Skin epidermis (tissue), 12 donors: Measurements from ENCODE around the gene TBCK.
"Not testable (repeated sequence)": the region's sequence is repeated elsewhere in the genome, so short reads cannot be mapped to it uniquely, and the experiment has no call there.

Source experiments
- H3K27ac ChIP-seq, 21 experiments: fragments of 200-600 bp; sonication (generic) in 11 of 21; one replicate each; pipeline ENCODE4 v1.5.0; 2020; ENCODE audit warnings: mild to moderate bottlenecking in 3 of 21, inconsistent platforms in 2 of 21, moderate library complexity in 2 of 21
- H3K4me3 ChIP-seq, 7 experiments: fragments of 200-600 bp; sonication (generic) in 2 of 7; one replicate each; pipeline ENCODE4 v1.5.0; 2020; ENCODE audit warnings: inconsistent platforms in 2 of 7, mild to moderate bottlenecking in 2 of 7, moderate library complexity in 1 of 7

TBCK gene

DNA sequence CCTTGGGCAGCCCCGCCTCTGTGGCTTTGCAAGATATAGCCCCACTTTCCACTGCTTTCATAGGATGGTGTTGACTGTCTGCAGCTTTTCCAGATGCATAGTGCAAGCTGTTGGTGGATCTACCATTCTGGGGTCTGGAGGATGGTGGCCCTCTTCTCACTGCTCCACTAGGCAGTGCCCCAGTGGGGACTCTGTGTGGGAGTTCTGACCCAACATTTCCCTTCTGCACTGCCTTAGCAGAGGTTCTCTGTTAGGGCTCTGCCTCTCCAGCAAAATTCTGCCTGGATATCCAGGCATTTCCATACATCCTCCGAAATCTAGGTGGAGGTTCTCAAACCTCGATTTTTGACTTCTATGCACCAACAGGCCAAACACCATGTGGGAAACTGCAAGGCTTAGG is 153.7 kb downstream of the TBCK start:
- H3K4me3 ChIP-seq: no peak overlapping the region
- no peak overlapping the region for H3K27ac ChIP-seq

DNA sequence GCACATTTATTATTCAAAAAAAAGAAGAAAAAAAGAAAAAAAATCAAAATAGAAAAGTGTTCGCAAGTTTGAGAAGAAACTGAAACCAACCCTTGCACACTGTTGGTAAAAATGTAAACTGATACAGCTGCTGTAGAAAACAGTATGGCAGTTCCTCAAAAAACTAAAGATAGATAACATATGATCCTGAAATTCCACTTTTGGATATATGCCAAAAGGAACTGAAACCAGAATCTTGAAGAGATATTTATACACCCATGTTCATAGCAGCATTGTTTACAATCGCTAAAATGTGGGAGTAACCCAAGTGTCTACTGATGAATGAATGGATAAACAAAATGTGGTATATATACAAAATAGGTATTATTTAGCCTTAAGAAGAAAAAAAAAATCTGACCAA is 155.4 kb downstream of the TBCK start:
- H3K4me3 ChIP-seq: no peak overlapping the region

DNA sequence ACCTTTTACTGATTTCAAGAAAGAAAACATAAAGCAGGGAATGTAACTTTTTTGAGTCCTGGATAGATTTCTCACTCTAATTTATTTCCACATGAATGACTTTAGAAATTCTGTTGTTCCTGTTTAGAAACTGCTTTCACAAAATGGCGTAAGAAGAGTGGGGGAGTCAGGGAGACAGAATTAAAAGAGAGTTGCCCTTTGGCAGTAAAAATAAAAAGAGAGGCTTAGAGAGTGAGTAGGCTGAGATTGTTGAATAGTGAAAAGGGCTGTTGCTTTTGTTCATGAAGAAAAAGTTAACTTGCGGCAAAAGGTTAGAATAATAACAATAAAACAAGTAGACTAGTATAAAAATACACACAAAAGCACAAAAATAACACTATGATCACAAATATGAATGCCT is 166.1 kb downstream of the TBCK start:
- H3K4me3 ChIP-seq: no peak overlapping the region
- no peak overlapping the region for H3K27ac ChIP-seq

More for the DNA sequence above, 155.4 kb downstream of the TBCK start:
- H3K27ac ChIP-seq: no peak overlapping the region

DNA sequence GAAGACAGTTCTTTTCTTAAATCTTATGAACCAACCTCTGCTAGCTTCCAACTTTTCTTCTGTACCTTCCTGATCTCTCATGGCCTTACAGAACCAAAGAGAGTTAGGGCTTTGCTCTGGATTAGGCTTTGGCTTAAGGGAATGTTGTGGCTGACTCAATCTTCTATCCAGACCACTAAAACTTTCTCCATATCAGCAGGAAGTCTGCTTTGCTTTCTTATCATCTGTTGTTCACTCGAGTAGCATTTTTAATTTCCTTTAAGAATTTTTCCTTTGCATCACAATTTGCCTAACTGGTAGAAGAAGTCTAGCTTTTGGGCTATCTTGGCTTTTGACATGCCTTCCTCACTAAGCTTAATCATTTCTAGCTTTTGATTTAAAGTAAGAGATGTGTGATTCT is 167.0 kb downstream of the TBCK start:
- H3K4me3 ChIP-seq: no peak overlapping the region
- no peak overlapping the region for H3K27ac ChIP-seq

DNA sequence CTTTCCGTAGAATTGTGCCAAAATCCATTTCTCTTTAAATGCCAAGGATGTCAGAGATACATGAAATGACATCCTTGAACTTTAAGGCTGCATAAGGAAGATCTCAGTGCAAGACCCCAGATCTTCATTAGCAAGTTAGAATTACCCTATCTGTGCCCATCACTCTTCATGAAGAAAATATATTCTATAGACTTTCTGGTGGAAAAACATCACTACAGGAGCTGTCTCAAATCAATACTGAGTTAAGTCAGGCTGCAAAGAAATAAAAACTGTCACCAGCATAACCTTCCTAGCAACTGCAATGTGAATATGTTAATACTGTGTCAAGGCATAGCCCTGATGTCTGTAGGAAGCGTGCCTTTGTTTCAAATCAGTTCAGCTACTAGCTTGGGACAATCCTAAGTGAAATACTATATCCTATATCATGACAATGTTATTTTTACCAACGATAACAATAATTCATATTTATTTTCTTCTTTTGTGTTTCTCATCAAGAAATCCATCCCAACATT is 173.3 kb downstream of the TBCK start:
- no peak overlapping the region for H3K4me3 ChIP-seq
- no peak overlapping the region for H3K27ac ChIP-seq

DNA sequence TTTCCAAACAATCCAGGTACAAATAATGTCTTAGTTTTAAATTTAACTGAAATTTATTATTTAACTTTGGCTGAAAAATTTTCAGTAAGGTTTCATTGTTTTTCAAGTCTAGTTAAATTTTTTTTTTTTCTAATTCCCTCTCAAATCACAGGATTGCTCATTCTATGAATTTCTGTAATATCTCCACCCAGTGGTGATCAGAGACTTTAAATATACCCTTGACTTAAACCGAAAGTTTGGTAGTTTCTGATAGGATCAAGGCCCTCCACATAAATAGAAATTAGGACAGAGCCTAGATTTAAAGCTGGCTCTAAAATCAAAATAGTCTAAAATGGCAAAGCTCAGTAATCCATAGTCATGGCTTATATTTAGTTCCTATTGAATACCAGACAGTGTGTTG is 175.4 kb downstream of the TBCK start:
- no peak overlapping the region for H3K4me3 ChIP-seq
- H3K27ac ChIP-seq: no peak overlapping the region

DNA sequence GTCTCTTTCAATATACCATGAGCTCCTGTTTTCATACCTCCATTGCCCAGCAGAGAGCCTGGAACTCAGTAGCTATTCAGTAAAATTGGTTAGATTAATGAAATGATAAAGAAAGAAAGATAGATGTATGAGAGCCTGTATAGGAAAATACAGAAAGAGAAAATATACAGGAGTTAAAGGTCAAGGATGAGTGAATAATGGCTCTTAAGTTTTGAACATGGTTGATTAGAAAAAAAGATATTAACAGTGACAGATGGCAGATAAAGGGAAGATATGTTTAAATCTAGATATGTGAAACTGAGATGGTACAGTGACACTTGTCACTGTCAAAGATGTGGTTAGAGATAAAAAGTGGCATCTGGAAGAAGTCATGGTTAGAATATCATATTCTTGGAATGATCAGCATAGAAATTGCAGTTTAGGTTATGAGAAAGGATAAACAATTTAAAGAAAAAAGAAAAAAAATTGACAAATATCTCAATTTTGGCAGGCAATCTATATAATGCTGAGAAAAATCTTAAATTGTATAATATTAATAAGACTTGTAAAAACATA is 179.2 kb downstream of the TBCK start:
- Histone ChIP-seq H3K27ac (no peak overlapping the region), H3K4me3 (no peak overlapping the region)

DNA sequence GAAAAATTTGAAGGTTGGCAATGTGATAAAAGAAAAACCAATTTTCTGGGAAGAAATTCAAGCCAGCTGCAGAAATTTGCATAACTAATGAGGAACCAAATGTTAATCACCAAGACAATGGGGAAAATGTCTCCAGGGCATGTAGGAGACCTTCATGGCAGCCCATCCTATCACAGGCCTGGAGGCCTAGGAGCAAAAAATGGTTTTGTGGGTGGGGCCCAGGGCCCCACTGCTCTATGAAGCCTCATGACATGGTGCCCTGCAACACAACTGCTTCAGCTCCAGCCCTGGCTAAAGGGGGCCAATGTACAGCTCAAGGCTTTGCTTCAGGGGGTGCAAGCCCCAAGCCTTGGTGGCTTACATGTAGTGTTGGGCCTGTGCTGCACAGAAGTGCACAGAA is 184.0 kb downstream of the TBCK start:
- H3K4me3 ChIP-seq: no peak overlapping the region
- no peak overlapping the region for H3K27ac ChIP-seq

DNA sequence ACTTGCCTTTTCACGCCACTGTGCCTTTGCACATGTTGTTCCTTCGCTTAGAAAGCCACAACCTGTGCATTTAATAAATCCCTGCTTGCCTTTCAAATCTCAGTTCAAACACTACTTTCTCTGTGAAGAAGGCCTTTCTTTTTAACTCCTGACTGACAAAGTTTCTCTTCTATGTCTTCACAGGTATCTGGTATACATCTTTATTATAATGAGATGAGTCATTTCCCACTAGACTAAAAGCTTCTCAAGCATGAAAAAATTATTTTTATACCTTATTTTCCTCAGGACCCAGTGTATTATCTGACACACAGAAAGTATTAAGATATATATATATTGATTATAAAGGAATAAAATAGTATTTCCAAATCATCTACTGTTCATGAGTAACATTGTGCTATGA is 189.9 kb downstream of the TBCK start:
- Histone ChIP-seq H3K4me3 (no peak overlapping the region), H3K27ac (no peak overlapping the region)

DNA sequence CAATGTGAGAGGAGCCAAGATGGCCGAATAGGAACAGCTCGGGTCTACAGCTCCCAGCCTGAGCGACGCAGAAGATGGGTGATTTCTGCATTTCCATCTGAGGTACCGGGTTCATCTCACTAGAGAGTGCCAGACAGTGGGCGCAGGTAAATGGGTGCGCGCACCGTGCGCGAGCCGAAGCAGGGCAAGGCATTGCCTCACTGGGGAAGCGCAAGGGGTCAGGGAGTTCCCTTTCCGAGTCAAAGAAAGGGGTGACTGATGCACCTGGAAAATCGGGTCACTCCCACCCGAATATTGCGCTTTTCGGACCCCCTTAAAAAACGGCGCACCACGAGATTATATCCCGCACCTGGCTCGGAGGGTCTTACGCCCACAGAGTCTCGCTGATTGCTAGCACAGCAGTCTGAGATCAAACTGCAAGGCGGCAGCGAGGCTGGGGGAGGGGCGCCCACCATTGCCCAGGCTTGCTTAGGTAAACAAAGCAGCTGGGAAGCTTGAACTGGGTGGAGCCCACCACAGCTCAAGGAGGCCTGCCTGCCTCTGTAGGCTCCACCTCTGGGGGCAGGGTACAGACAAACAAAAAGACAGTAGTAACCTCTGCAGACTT is 196.0 kb downstream of the TBCK start:
- H3K4me3 ChIP-seq, H3K27ac ChIP-seq: not testable (repeated sequence)

DNA sequence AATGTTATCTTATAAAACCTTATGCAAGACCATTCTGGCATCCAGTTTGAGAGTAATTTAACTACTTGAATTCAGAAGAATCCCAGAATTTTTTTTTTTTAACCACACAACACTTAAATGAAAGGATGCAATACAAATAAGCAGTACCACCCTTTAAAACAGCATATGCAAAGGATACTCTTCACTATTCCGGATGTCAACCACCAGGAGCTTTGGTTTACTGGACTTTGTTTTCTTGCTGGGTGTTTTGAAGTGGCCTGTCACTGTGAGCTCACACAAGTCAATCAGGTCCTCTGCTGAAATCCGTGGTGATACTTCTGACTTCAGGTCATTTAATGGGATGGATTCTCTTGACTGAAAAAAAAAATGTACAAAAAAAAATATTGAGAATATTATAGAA is 200.0 kb downstream of the TBCK start:
- Histone ChIP-seq H3K27ac (no peak overlapping the region), H3K4me3 (no peak overlapping the region)

DNA sequence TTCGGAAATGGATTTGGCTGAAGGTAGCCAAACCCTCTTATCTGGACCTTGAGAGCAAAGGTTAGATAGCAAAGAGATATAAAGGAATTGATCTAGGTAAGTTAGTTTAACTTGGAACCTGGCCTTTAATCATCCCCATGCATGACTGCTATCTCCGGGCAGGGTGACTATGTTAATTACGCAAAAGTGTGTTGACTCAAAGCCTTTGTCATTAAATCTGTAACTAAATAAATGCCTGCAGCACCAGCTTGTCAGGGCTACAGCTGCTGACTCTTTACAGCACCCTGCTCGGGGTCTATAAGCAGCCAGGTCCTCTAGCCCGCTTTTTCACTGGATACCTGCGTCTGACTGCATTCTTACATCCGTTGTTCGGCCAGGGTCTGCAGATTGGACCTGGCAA is 201.7 kb downstream of the TBCK start:
- H3K27ac ChIP-seq: no peak overlapping the region

DNA sequence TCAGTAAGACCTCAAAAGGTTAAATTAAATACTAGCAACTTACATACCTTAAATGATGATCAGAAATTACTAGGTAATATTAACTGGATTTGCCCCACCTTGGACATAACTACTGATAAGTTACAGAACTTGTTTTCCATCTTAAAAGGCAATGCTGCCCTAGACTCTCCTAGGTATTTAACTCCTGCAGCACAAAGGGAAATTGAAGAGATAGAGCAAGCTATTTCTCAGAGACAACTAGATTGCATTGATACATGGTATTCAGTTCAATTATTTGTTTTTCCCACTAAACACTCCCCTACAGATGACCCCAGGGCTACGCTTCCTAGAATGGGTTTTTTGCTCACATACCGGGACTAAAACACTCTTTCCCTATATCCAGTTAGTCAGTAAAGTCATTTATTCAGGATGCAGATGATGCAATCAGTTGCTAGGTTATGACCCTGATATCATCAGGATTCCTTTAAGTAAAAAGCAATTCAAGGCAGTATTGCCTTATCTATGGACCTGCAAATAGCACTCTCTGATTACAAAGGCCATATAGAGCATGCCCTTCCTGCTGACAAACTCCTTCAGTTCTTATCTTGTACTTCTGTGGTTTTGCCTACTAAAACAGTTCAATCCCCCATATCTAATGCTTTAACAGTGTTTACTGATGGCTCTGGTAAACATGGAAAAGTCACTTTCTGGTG is 204.1 kb downstream of the TBCK start:
- H3K4me3 ChIP-seq, H3K27ac ChIP-seq: not testable (repeated sequence)

More for the DNA sequence above, 201.7 kb downstream of the TBCK start:
- H3K4me3 ChIP-seq: no peak overlapping the region

DNA sequence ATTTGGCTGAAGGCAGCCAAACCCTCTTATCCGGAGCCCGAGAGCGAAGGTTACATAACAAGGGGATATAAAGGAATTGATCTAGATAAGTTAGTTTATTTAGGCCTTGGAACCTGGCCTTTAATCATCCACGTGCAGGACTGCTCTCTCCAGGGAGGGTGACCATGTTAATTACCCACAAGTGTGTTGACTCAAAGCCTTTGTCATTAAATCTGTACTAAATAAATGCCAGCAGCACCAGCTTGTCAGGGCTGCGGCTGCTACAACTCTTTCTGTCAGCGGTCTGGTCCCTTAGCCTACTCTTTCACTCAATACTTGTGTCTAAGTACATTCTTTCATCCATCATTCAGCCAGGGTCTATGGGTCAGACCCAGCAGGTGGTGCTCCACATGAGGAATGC is 206.1 kb downstream of the TBCK start:
- H3K4me3 ChIP-seq: no peak overlapping the region

DNA sequence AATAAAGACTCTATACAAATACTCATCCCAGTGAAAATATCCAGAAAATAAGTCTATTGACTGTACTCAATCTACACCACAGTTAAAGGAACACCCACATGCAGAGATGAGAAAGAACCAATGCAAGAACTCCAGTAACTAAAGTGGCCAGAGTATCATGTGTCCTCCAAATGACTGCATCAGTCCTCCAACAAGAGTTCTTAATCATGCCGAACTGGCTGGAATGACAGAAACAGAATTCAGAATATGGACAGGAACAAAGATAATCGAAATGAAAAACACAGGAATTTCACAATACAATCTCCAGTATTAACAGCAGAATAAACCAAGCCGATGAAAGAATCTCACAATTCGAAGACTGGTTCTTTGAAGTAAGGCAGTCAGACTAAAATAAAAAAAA is 210.3 kb downstream of the TBCK start:
- no peak overlapping the region for H3K27ac ChIP-seq

More for the DNA sequence above, 206.1 kb downstream of the TBCK start:
- no peak overlapping the region for H3K27ac ChIP-seq

DNA sequence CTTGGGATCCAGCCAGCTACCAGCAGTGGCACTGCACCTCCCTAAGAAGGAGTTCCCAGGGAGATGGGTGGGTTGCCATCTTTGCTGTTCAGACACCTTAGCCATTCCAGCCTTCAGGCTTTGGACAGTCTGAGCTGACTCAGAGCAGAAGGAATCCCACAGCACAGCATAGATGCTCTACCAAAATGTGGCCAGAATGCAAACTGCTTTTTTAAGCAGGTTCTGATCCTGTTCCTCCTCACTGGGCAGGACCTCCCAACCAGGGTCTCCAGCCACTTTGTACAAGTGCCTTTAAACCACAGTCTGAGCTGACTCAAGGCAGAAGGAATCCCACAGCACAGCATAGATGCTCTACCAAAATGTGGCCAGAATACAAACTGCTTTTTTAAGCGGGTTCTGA is 211.7 kb downstream of the TBCK start:
- no peak overlapping the region for H3K27ac ChIP-seq

More for the DNA sequence above, 210.3 kb downstream of the TBCK start:
- H3K4me3 ChIP-seq: no peak overlapping the region

DNA sequence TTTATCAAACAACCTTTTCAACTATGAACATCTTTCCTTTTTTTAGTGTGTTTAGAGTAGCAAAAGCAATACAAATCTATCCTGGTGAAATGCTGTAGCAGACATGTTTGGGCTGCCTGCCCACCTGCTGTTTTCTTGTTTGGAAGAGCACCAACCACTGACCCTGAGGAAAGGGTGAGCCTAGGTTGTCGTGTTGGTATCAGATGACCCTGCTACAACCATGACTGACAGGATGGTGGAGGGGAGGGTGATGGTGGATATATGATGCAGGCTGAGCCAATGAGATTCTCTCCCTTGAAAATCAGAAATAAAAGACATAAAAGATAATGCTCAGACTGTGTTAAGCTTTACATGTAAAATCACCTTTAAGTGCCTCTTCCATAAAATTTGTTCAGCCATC is 219.6 kb downstream of the TBCK start:
- no peak overlapping the region for H3K27ac ChIP-seq
- H3K4me3 ChIP-seq: no peak overlapping the region

More for the DNA sequence above, 211.7 kb downstream of the TBCK start:
- H3K4me3 ChIP-seq: no peak overlapping the region

DNA sequence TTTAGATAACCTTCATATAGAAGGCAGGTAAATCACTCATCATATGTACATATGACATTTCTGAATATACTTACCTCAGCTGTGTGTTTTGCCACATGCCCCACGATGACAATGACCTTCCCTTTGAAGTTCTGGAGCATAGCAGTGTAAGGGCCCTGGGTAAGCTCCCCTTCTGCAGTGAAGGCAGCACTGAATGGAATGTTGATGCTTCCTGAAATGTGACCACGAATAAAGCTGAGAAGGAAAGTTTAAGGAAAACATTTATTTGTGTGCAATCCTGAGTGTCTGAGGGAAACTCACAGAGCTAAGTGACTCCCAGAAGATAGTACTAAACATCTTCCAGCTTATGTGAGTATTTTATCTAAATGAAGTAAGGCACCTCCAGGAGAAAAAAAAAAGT is 220.6 kb downstream of the TBCK start:
- H3K27ac ChIP-seq: no peak overlapping the region

DNA sequence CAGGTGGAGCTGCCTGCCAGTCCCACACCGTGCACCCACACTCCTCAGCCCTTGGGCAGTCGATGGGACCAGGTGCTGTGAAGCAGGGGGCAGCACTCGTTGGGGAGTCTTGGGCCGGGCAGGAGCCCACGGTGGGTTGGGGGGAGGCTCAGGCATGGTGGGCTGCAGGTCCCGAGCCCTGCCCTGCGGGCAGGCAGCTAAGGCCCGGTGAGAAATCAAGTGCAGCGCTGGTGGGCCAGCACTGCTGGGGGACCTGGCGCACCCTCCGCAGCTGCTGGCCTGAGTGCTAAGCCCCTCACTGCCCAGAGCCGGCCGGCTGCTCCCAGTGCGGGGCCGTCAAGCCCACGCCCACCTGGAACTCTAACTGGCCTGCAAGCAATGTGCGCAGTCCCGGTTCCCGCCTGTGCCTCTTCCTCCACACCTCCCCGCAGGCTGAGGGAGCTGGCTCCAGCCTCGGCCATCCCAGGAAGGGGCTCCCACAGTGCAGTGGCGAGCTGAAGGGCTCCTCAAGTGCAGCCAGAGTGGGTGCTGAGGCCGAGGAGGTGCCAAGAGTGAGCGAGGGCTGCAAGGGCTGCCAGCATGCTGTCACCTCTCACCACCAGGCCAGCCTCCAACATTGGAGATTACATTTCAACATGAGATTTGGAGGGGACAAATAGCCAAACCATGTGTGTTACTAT is 223.5 kb downstream of the TBCK start:
- Histone ChIP-seq H3K27ac (no peak overlapping the region), H3K4me3 (no peak overlapping the region)

More for the DNA sequence above, 220.6 kb downstream of the TBCK start:
- no peak overlapping the region for H3K4me3 ChIP-seq

DNA sequence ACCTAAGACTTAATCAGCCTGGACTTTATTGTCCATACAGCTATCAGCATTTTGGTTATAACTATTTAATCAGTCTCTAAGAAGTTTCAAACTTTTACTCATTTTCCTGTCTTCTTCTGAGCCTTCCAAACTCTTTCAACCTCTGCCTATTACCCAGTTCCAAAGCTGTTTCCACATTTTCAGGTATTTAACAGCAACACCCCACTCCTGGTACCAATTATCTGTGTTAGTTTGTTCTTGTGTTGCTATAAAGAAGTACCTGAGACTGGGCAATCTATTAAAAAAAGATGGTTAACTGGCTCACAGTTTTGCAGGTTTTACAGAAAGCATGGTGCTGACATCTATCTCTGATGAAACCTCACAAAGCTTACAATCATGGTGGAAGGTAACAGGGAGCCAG is 225.2 kb downstream of the TBCK start:
- Histone ChIP-seq H3K27ac (no peak overlapping the region), H3K4me3 (no peak overlapping the region)

DNA sequence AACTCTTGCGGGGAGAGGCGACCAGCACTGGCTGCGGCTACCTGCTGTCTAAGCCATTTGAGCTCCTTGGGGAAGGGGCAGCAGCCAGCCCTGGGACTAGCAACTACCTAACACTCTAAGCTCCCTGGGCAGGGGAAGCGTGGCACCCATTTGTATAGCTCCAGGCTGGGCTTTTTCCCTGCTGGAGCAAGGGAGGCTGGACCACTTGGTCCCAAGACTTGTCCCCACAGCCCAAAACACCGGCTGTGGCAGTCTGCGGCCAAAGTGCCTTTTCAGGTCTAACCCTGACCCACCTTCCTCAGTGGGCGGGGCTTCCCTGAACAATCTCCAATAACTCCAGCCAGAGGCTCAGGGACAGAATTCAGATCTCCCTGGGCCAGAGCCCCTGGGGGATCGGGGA is 232.9 kb downstream of the TBCK start:
- no peak overlapping the region for H3K4me3 ChIP-seq
- H3K27ac ChIP-seq: no peak overlapping the region
